ENCODE measurements around the gene SLC7A5. TPM values are rescaled to one million over a fixed set of nuclear protein-coding genes. Genes with fewer than 3 reads are reported as not detected.
A peak's percentile ranks its signal among the peaks of the same experiment; 100 is the strongest.

The SLC7A5 gene
- total and polyA plus RNA-seq, 2 of the 13 experiments (the other 11 are each of a cell fraction or from before 2014, with no cell fraction given) = 79.6 to 155 TPM

GRCh38 chr16:87849419-87850008, 19.8 kb downstream of the SLC7A5 start (continued):
- peak; percentile 11 for TF ChIP-seq ZNF407 (CRISPR knock-in tag; IDR thresholded peaks at IDR 0.05; ENCODE audit: not compliant biosample characterization)
- TF ChIP-seq ZNF878 (CRISPR knock-in tag; IDR thresholded peaks at IDR 0.05) = peak; percentile 38; the same call in 1 of the 2 replicates
- TF ChIP-seq NR2C2 (CRISPR knock-in tag; IDR thresholded peaks at IDR 0.05; ENCODE audit: borderline replicate concordance) = no peak
- no peak for TF ChIP-seq PRDM4 (CRISPR knock-in tag; IDR thresholded peaks at IDR 0.05; ENCODE audit: borderline replicate concordance)
- no peak for TF ChIP-seq YEATS4 (CRISPR knock-in tag; IDR thresholded peaks at IDR 0.05; ENCODE audit: borderline replicate concordance)
